ENCODE results near the gene TNFAIP8.

Gene TNFAIP8

GRCh38 chr5:119328753-119329602 is 26.8 kb upstream of the TNFAIP8 start:
- no peak for DNase-seq (ENCODE audit: low read depth, low spot score)

- DNase-seq (ENCODE audit: low read depth, low spot score): no peak
These were observed 26.2 kb upstream of the TNFAIP8 start for GRCh38 chr5:119329666-119330065.

GRCh38 chr5:119330367-119331183 is 25.2 kb upstream of the TNFAIP8 start:
- DNase-seq (ENCODE audit: low read depth, low spot score): no peak

- no peak for DNase-seq (ENCODE audit: low read depth, low spot score)
These were observed 24.2 kb upstream of the TNFAIP8 start for GRCh38 chr5:119331566-119332095.

- no peak for DNase-seq (ENCODE audit: low read depth, low spot score)
These were observed 23.6 kb upstream of the TNFAIP8 start for GRCh38 chr5:119332208-119332607.

- DNase-seq (ENCODE audit: low read depth, low spot score): no peak
These were observed 22.8 kb upstream of the TNFAIP8 start for GRCh38 chr5:119332978-119333401.

GRCh38 chr5:119333421-119333851 is 22.4 kb upstream of the TNFAIP8 start:
- no peak for DNase-seq (ENCODE audit: low read depth, low spot score)

- DNase-seq (ENCODE audit: low read depth, low spot score): no peak
These were observed 20.6 kb upstream of the TNFAIP8 start for GRCh38 chr5:119335261-119335677.

GRCh38 chr5:119336262-119336661 is 19.6 kb upstream of the TNFAIP8 start:
- no peak for DNase-seq (ENCODE audit: low read depth, low spot score)

- DNase-seq (ENCODE audit: low read depth, low spot score): no peak
These were observed 18.8 kb upstream of the TNFAIP8 start for GRCh38 chr5:119336845-119337580.

GRCh38 chr5:119338326-119338946 is 17.4 kb upstream of the TNFAIP8 start:
- DNase-seq (ENCODE audit: low read depth, low spot score): no peak

GRCh38 chr5:119339344-119339743 is 16.5 kb upstream of the TNFAIP8 start:
- DNase-seq (ENCODE audit: low read depth, low spot score): no peak

GRCh38 chr5:119339965-119340364 is 15.9 kb upstream of the TNFAIP8 start:
- DNase-seq (ENCODE audit: low read depth, low spot score): no peak

- DNase-seq (ENCODE audit: low read depth, low spot score): no peak
These were observed 15.1 kb upstream of the TNFAIP8 start for GRCh38 chr5:119340597-119341218.

GRCh38 chr5:119341452-119342349 is 14.1 kb upstream of the TNFAIP8 start:
- no peak for DNase-seq (ENCODE audit: low read depth, low spot score)

GRCh38 chr5:119342406-119342805 is 13.4 kb upstream of the TNFAIP8 start:
- DNase-seq (ENCODE audit: low read depth, low spot score): no peak

- no peak for DNase-seq (ENCODE audit: low read depth, low spot score)
These were observed 12.8 kb upstream of the TNFAIP8 start for GRCh38 chr5:119343052-119343451.

GRCh38 chr5:119343766-119344165 is 12.1 kb upstream of the TNFAIP8 start:
- no peak for DNase-seq (ENCODE audit: low read depth, low spot score)

GRCh38 chr5:119344231-119344630 is 11.6 kb upstream of the TNFAIP8 start:
- no peak for DNase-seq (ENCODE audit: low read depth, low spot score)

GRCh38 chr5:119345861-119346260 is 10.0 kb upstream of the TNFAIP8 start:
- DNase-seq (ENCODE audit: low read depth, low spot score): no peak
